ENCODE results near the gene ZNF77. TPM values are rescaled to one million over a fixed set of nuclear protein-coding genes. Genes with fewer than 3 reads are reported as not detected.
"Not testable (repeated sequence)": the region's sequence is repeated elsewhere in the genome, so short reads cannot be mapped to it uniquely, and the experiment has no call there.

The ZNF77 gene
- total RNA-seq, 2 donors from 2014 or later = 5.4 to 5.5 TPM

DNA sequence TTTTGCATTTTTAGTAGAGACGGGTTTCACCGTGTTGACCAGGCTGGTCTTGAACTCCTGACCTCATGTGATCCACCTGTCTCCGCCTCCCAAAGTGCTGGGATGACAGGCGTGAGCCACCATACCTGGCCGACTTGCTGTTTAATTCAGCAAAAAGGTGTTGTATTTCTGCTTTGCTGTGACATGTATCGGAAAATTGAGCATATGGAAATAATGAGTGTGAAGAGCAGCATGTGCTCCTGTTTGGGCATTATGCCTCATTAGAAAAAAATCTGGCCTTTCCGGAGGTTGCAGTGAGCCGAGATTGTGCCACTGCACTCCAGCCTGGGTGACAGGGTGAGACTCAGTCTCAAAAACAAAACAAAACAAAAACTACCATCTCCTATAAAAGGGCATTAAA is 54.2 kb downstream of the ZNF77 start:
- not testable (repeated sequence) for H3K27me3 Mint-ChIP-seq (ENCODE audit: low read depth); H3K4me3 Mint-ChIP-seq; H3K9me3 Mint-ChIP-seq; H3K27ac Mint-ChIP-seq; H3K36me3 Mint-ChIP-seq (ENCODE audit: insufficient read depth in 2 of 2); ATAC-seq (replicated peaks in 1 of 2); DNase-seq
- H3K4me1 Mint-ChIP-seq (ENCODE audit: low read depth) = peaks cover 11% of the 10 kb centered on the region

DNA sequence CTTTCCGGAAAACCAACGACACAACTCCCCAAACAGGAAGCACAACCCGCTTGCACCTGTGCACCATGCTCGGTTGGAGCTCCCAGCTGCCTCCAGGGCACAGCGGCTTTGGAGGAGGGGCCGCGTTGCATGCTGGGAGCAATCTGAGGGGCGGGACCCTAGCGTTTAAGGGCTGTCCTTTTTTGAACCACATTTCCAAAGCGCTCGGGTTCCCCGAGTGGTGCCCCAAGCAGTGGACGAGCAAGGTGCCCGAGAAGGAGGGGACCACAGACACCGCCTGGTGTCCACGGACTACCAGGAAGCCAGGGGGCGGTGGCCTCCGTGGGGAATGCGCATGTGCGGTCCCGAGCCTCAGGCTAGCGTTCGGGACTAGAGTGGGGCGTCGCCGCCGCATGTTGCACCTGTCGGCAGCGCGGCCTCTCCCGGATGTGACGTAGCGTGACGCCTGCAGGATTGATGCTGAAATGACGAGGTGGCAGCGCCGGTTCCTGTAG is 56.0 kb downstream of the ZNF77 start:
- H3K9me3 Mint-ChIP-seq = no peaks in the 10 kb centered on the region
- H3K4me1 Mint-ChIP-seq (ENCODE audit: low read depth) = peaks cover 11% of the 10 kb centered on the region
- H3K27ac Mint-ChIP-seq = no peak overlapping the region
- no peaks in the 10 kb centered on the region for H3K27me3 Mint-ChIP-seq (ENCODE audit: low read depth)
- DNase-seq (peak; percentile 53 to 74), ATAC-seq (replicated peaks in 1 of 2) (peak; percentile 81 to 91)
- no peaks in the 10 kb centered on the region for H3K36me3 Mint-ChIP-seq (ENCODE audit: insufficient read depth in 2 of 2)
- peak overlapping the region; percentile 52 to 67 for H3K4me3 Mint-ChIP-seq

DNA sequence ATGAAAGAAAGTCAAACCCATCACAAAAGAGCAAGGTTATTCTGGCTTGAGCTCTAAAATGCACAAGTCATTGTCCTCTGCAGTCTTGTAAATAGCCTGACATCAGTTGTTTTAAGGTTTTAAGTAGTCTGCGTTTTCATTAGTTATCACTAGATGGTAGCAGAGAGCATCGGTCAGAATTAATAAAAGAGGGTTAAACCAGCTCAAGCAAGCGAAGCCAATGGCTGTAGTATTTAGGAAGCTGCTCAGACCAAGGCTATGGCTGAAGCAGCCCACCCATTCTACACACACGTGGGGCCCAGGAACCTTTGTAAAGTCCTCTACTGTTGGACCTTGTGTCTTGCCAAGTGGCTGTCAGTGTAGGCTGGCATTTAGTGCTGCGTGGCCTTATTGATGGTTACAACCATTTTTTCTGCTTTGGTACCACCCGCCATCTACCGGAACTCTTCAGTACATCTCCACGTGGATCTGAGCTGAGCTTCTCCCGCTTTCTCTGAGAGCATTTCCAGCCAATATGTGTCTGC is 57.3 kb downstream of the ZNF77 start:
- no peak for DNase-seq
- no peak overlapping the region for H3K27ac Mint-ChIP-seq
- H3K36me3 Mint-ChIP-seq (ENCODE audit: insufficient read depth in 2 of 2) = no peaks in the 10 kb centered on the region
- H3K9me3 Mint-ChIP-seq = no peaks in the 10 kb centered on the region
- H3K4me3 Mint-ChIP-seq = peak overlapping the region in 1 of 2 donors; percentile 32
- peaks cover 11% of the 10 kb centered on the region for H3K4me1 Mint-ChIP-seq (ENCODE audit: low read depth)
- ATAC-seq (replicated peaks in 1 of 2) = peak in 1 of 2 donors; percentile 35
- H3K27me3 Mint-ChIP-seq (ENCODE audit: low read depth) = no peaks in the 10 kb centered on the region

DNA sequence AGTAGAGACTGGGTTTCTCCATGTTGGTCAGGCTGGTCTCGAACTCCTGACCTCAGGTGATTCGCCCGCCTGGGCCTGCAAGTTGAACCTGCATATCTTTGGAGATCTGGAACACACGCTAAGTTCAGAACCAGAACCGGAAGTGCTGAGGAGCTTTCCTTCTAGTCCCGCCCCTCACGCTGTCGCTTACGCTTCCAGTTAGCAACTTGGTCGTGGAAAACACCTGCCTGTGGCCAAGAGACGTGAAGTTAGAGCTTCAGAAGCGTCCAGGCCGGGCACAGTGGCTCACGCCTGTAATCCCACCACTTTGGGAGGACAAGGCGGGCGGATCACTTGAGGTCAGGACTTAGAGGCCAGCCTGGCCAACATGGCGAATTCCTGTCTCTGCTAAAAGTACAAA is 59.0 kb downstream of the ZNF77 start:
- DNase-seq (no peak), ATAC-seq (replicated peaks in 1 of 2) (no peak)
- Mint-ChIP-seq H3K27me3 (ENCODE audit: low read depth) (no peaks in the 10 kb centered on the region), H3K36me3 (ENCODE audit: insufficient read depth in 2 of 2) (no peaks in the 10 kb centered on the region), H3K9me3 (no peaks in the 10 kb centered on the region), H3K27ac (no peak overlapping the region), H3K4me1 (ENCODE audit: low read depth) (peaks cover 7% of the 10 kb centered on the region), H3K4me3 (no peak overlapping the region)

DNA sequence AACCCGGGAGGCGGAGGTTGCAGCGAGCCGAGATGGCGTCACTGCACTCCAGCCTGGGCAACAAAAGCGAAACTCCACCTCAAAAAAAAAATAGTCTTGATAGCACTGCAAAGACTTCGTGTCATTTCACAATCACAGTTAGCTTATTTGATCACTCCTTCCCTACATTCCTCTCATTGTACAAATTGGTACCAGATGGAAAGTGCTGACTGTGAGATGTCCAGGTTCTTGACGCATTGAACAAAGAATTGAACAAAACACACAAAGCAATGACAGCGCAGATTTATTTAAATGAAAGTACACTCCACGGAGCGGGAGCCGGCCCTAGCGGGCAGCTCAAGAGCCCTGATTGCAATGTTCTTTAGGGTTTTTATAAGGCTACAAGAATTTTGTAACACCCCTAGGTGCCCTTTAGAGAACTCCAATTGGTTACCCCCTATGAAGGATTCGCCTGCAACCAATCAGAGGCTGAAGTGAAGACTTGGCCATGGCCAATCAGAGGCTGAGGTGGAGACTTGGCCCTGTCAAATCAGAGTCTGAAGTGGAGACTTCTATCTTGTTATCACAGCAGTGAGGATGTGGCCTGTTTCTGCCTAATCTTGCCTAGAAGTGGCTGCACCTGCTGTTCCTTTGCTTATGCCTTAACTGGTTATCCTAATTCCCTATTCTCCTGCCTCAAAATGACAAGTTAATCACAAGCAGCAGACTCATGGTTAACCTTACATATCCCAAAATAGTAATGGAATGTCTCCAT is 60.9 kb downstream of the ZNF77 start:
- no peak for ATAC-seq (replicated peaks in 1 of 2)
- Mint-ChIP-seq H3K27me3 (ENCODE audit: low read depth) (no peaks in the 10 kb centered on the region), H3K27ac (no peak overlapping the region), H3K4me3 (no peak overlapping the region), H3K36me3 (ENCODE audit: insufficient read depth in 2 of 2) (peaks cover 0 to 4% of the 10 kb centered on the region in 2 donors), H3K4me1 (ENCODE audit: low read depth) (peaks cover 6% of the 10 kb centered on the region), H3K9me3 (no peaks in the 10 kb centered on the region)
- no peak for DNase-seq

Other genes with a start within 250 kb of the ZNF77 start
- 1 to 10 TPM; 1.3 TPM for gene GNG7, start 242.3 kb downstream of the ZNF77 start, total RNA-seq
- gene DIRAS1, start 223.6 kb downstream of the ZNF77 start, total RNA-seq = under 1 TPM; 0.32 to 0.55 TPM
- 10 to 100 TPM; 28.7 to 37.2 TPM for gene SLC39A3, start 205.0 kb downstream of the ZNF77 start, total RNA-seq
- 10 to 100 TPM; 45.1 to 63.7 TPM for gene SGTA, start 161.7 kb downstream of the ZNF77 start, total RNA-seq
- gene THOP1, start 159.5 kb downstream of the ZNF77 start, total RNA-seq = 100 to 1,000 TPM; 101 to 126 TPM
- 1 to 10 TPM; 4.3 to 4.5 TPM for gene ZNF554, start 125.1 kb downstream of the ZNF77 start, total RNA-seq
- gene ZNF555, start 103.5 kb downstream of the ZNF77 start, total RNA-seq = 1 to 10 TPM; 4.6 to 4.8 TPM
- under 1 TPM in 1 of 2 donors, not detected in 1; 0.10 TPM for gene ZNF556, start 77.6 kb downstream of the ZNF77 start, total RNA-seq
- gene ZNF57, start 44.0 kb downstream of the ZNF77 start, total RNA-seq = 1 to 10 TPM; 6.2 to 7.6 TPM
- gene TLE6, start 32.6 kb upstream of the ZNF77 start, total RNA-seq = 1 to 10 TPM; 4.5 to 6.0 TPM
- gene TLE2, start 84.3 kb upstream of the ZNF77 start, total RNA-seq = 10 to 100 TPM; 12.4 to 16.5 TPM
- 100 to 1,000 TPM; 286 to 349 TPM for gene TLE5, start 117.5 kb upstream of the ZNF77 start, total RNA-seq
- gene GNA11, start 149.4 kb upstream of the ZNF77 start, total RNA-seq = 1 to 10 TPM; 7.7 to 8.4 TPM
- gene GNA15, start 191.1 kb upstream of the ZNF77 start, total RNA-seq = 10 to 100 TPM; 32.8 to 66.5 TPM
- gene S1PR4, start 233.8 kb upstream of the ZNF77 start, total RNA-seq = 10 to 100 TPM; 41.1 to 43.4 TPM
- gene NCLN, start 241.0 kb upstream of the ZNF77 start, total RNA-seq = 10 to 100 TPM; 35.0 to 38.7 TPM